Suprapubic skin (tissue), 3 donors: ENCODE results near the gene CYP2B6.
"Not testable (repeated sequence)": the region's sequence is repeated elsewhere in the genome, so short reads cannot be mapped to it uniquely, and the experiment has no call there.

Experiments
- EP300 ChIP-seq: sonication (generic); formaldehyde crosslinking; IDR thresholded peaks from one replicate; pipeline ENCODE4 v1.6.1; 2017; ENCODE audit warnings: antibody characterized with exemption
- POLR2A ChIP-seq, 2 donors: fragments of 450-650 bp; IDR thresholded peaks; one replicate each; pipeline ENCODE4 v1.6.1; 2017; ENCODE audit warnings: antibody characterized with exemption in 2 of 2, mild to moderate bottlenecking in 2 of 2, moderate library complexity in 2 of 2
- TF ChIP-seq, protein P1 (sequence below), 2 donors: fragments of 200-600 bp in 1 of 2; fragments of 450-650 bp in 1 of 2; sonication (generic) in 1 of 2; IDR thresholded peaks; one replicate each; pipeline ENCODE4 v1.5.1; 2016 to 2019; ENCODE audit warnings: antibody characterized with exemption in 2 of 2, mild to moderate bottlenecking in 1 of 2, moderate library complexity in 1 of 2

DNA sequence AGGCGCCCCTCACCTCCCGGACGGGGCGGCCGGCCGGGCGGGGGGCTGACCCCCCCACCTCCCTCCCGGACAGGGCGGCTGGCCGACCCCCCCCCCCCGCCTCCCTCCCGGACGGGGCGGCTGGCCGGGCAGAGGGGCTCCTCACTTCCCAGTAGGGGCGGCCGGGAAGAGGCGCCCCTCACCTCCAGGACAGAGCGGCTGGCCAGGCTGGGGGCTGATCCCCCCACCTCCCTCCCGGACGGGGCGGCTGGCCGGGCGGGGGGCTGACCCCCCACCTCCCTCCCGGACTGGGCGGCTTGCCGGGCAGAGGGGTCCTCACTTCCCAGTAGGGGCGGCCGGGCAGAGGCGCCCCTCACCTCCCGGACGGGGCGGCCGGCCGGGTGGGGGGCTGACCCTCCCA lies 25.7 kb upstream of the CYP2B6 start:
- TF ChIP-seq, protein P1, sequence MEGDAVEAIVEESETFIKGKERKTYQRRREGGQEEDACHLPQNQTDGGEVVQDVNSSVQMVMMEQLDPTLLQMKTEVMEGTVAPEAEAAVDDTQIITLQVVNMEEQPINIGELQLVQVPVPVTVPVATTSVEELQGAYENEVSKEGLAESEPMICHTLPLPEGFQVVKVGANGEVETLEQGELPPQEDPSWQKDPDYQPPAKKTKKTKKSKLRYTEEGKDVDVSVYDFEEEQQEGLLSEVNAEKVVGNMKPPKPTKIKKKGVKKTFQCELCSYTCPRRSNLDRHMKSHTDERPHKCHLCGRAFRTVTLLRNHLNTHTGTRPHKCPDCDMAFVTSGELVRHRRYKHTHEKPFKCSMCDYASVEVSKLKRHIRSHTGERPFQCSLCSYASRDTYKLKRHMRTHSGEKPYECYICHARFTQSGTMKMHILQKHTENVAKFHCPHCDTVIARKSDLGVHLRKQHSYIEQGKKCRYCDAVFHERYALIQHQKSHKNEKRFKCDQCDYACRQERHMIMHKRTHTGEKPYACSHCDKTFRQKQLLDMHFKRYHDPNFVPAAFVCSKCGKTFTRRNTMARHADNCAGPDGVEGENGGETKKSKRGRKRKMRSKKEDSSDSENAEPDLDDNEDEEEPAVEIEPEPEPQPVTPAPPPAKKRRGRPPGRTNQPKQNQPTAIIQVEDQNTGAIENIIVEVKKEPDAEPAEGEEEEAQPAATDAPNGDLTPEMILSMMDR (IDR thresholded peaks at IDR 0.05) = not testable (repeated sequence)
- not testable (repeated sequence) for TF ChIP-seq EP300; POLR2A (IDR thresholded peaks at IDR 0.05)
